ENCODE results near the gene ATP13A4. TPM values are rescaled to one million over a fixed set of nuclear protein-coding genes. Genes with fewer than 3 reads are reported as not detected.

ATP13A4 gene
- total RNA-seq, 1 experiment from 2014 or later = not detected

DNA sequence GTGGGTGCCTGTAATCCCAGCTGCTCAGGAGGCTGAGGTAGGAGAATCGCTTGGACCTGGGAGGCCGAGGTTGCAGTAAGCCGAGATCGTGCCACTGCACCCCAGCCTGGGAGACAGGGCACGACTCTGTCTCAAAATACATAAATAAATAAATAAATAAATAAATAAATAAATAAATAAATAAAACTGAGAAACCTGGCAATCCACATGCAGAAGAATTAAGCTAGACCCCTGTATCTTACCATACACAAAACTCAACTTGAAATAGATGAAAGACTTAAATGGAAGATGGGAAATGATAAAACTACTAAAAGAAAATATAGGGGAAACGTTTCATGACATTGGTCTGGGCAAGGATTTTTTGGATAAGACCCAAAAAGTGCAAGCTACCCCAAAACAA, 58.0 kb downstream of the ATP13A4 start:
- no peak for DNase-seq (ENCODE audit: unreplicated experiment)
- no peaks in the 10 kb centered on the region for H3K36me3 Mint-ChIP-seq (ENCODE audit: insufficient read depth, unreplicated experiment)
- H3K9me3 Mint-ChIP-seq (ENCODE audit: unreplicated experiment) = no peaks in the 10 kb centered on the region
- H3K27ac Mint-ChIP-seq (ENCODE audit: low read depth, unreplicated experiment) = no peak overlapping the region
- BruUV-seq (replicated peaks) = no TSS peak
- ChIA-PET CTCF (interaction anchor here (0.6 to 1.4 kb wide), 3 partner anchors 13 to 36 kb away, joined by 3 read pairs; no protein-coding TSS in a partner anchor), POLR2A (interaction anchor here (0.7 kb wide), 1 partner anchor 16 kb away, joined by 3 read pairs; no protein-coding TSS in a partner anchor)
- TF ChIP-seq, protein P1, sequence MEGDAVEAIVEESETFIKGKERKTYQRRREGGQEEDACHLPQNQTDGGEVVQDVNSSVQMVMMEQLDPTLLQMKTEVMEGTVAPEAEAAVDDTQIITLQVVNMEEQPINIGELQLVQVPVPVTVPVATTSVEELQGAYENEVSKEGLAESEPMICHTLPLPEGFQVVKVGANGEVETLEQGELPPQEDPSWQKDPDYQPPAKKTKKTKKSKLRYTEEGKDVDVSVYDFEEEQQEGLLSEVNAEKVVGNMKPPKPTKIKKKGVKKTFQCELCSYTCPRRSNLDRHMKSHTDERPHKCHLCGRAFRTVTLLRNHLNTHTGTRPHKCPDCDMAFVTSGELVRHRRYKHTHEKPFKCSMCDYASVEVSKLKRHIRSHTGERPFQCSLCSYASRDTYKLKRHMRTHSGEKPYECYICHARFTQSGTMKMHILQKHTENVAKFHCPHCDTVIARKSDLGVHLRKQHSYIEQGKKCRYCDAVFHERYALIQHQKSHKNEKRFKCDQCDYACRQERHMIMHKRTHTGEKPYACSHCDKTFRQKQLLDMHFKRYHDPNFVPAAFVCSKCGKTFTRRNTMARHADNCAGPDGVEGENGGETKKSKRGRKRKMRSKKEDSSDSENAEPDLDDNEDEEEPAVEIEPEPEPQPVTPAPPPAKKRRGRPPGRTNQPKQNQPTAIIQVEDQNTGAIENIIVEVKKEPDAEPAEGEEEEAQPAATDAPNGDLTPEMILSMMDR (IDR thresholded peaks at IDR 0.05; ENCODE audit: unreplicated experiment) = no peak
- H3K4me3 Mint-ChIP-seq (ENCODE audit: unreplicated experiment) = no peak overlapping the region
- peaks cover 6% of the 10 kb centered on the region for H3K4me1 Mint-ChIP-seq (ENCODE audit: insufficient read depth, unreplicated experiment)
- intact Hi-C loops (cut with micrococcal nuclease) = no loop called here
- H3K27me3 Mint-ChIP-seq (ENCODE audit: insufficient read depth, unreplicated experiment) = peaks cover 13% of the 10 kb centered on the region

DNA sequence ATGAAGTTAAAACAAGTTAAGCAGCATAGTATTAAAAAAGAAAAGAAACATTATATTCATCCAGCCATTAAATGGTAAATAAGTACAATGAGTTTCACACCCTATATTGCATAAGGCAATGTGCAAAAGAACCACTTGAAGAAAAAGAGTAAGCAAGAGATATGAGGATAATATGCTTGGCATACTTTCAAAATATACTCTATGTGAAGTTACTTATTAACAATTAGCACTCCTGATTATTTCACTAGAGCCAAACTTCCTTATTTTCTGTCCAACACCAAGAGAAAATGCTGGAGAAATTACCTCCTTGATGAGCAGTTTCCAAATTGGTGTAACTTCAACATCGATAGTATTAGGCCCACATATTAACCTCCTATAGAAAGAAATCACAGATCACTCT, 63.7 kb downstream of the ATP13A4 start:
- POLR2A ChIA-PET = interaction anchor here (0.9 kb wide), 1 partner anchor 8 kb away, joined by 3 read pairs; no protein-coding TSS in a partner anchor

GRCh38 chr3:193490580-193490979, 64.1 kb downstream of the ATP13A4 start:
- TF ChIP-seq, protein P1 (IDR thresholded peaks at IDR 0.05; ENCODE audit: unreplicated experiment) = no peak
- Mint-ChIP-seq H3K36me3 (ENCODE audit: insufficient read depth, unreplicated experiment) (no peaks in the 10 kb centered on the region), H3K4me1 (ENCODE audit: insufficient read depth, unreplicated experiment) (no peaks in the 10 kb centered on the region), H3K4me3 (ENCODE audit: unreplicated experiment) (no peak overlapping the region), H3K27me3 (ENCODE audit: insufficient read depth, unreplicated experiment) (peaks cover 34% of the 10 kb centered on the region), H3K9me3 (ENCODE audit: unreplicated experiment) (no peaks in the 10 kb centered on the region), H3K27ac (ENCODE audit: low read depth, unreplicated experiment) (no peak overlapping the region)
- ChIA-PET CTCF (interaction anchor here (0.6 kb wide), 1 partner anchor 675 kb away, joined by 4 read pairs; no protein-coding TSS in a partner anchor), POLR2A (interaction anchor here (0.9 kb wide), 1 partner anchor 9 kb away, joined by 3 read pairs; no protein-coding TSS in a partner anchor)
- intact Hi-C loops (cut with micrococcal nuclease) = no loop called here
- DNase-seq (ENCODE audit: unreplicated experiment) = no peak
- BruUV-seq (replicated peaks) = no TSS peak

More for the DNA sequence above, 63.7 kb downstream of the ATP13A4 start:
- Mint-ChIP-seq H3K27me3 (ENCODE audit: insufficient read depth, unreplicated experiment) (peaks cover 30% of the 10 kb centered on the region), H3K36me3 (ENCODE audit: insufficient read depth, unreplicated experiment) (no peaks in the 10 kb centered on the region), H3K4me1 (ENCODE audit: insufficient read depth, unreplicated experiment) (no peaks in the 10 kb centered on the region), H3K9me3 (ENCODE audit: unreplicated experiment) (no peaks in the 10 kb centered on the region), H3K27ac (ENCODE audit: low read depth, unreplicated experiment) (no peak overlapping the region), H3K4me3 (ENCODE audit: unreplicated experiment) (no peak overlapping the region)
- TF ChIP-seq, protein P1 (IDR thresholded peaks at IDR 0.05; ENCODE audit: unreplicated experiment) = no peak
- no peak for DNase-seq (ENCODE audit: unreplicated experiment)
- intact Hi-C loops (cut with micrococcal nuclease) = no loop called here
- CTCF ChIA-PET = interaction anchor here (0.6 kb wide), 1 partner anchor 675 kb away, joined by 4 read pairs; no protein-coding TSS in a partner anchor
- BruUV-seq (replicated peaks) = no TSS peak

- no peaks in the 10 kb centered on the region for H3K36me3 Mint-ChIP-seq (ENCODE audit: insufficient read depth, unreplicated experiment)
- no peaks in the 10 kb centered on the region for H3K9me3 Mint-ChIP-seq (ENCODE audit: unreplicated experiment)
- no peaks in the 10 kb centered on the region for H3K4me1 Mint-ChIP-seq (ENCODE audit: insufficient read depth, unreplicated experiment)
- CTCF ChIA-PET = no interaction called here
- H3K4me3 Mint-ChIP-seq (ENCODE audit: unreplicated experiment) = no peak overlapping the region
- POLR2A ChIA-PET = no interaction called here
- H3K27ac Mint-ChIP-seq (ENCODE audit: low read depth, unreplicated experiment) = no peak overlapping the region
- H3K27me3 Mint-ChIP-seq (ENCODE audit: insufficient read depth, unreplicated experiment) = peaks cover 39% of the 10 kb centered on the region
- intact Hi-C loops (cut with micrococcal nuclease) = no loop called here
- no peak for DNase-seq (ENCODE audit: unreplicated experiment)
- TF ChIP-seq, protein P1 (IDR thresholded peaks at IDR 0.05; ENCODE audit: unreplicated experiment) = no peak
- no TSS peak for BruUV-seq (replicated peaks)
These were observed 64.7 kb downstream of the ATP13A4 start for GRCh38 chr3:193489949-193490348.
